H1 (cell line): ENCODE data around the gene MIOX. TPM values are rescaled to one million over a fixed set of nuclear protein-coding genes. Genes with fewer than 3 reads are reported as not detected.

Source experiments
- CTCF ChIA-PET: fragments of 300-600 bp; sonication (Branson Sonifier 250); formaldehyde crosslinking; loops from one replicate; lab custom pipeline; 2021; ENCODE audit not compliant: partially characterized antibody; lab: Charles Lee
- POLR2A ChIA-PET: fragments of 300-600 bp; sonication (Branson Sonifier 250); formaldehyde crosslinking; loops from one replicate; lab custom pipeline; 2021; ENCODE audit warnings: inconsistent platforms; ENCODE audit not compliant: partially characterized antibody; lab: Charles Lee
- DNase-seq, 2 experiments: peaks; one replicate each; pipeline versions ENCODE4 v3.0.0 to v3.0.0-alpha.2; 2010 to 2022; ENCODE audit warnings: low spot score in 2 of 2, low read depth in 1 of 2, mixed read lengths in 1 of 2
- FAIRE-seq: peaks from 2 replicates; lab custom pipeline; 2011; peaks lifted over from hg19 to GRCh38; lab: Jason Lieb, UNC
- H2AFZ ChIP-seq: 2 replicates; pipeline ENCODE4 v1.8.1; 2012; ENCODE audit warnings: low read length, inconsistent platforms
- H2AK5ac ChIP-seq: 2 replicates; pipeline ENCODE4 v1.6.1; 2013; ENCODE audit warnings: low read depth, low read length
- H2BK120ac ChIP-seq: replicated peaks from 2 replicates; pipeline ENCODE3; 2013; ENCODE audit warnings: low read depth, low read length, inconsistent platforms
- H2BK12ac ChIP-seq: 2 replicates; pipeline ENCODE4 v1.6.1; 2013; ENCODE audit warnings: low read depth, low read length
- H2BK15ac ChIP-seq: 2 replicates; pipeline ENCODE4 v1.6.1; 2013; ENCODE audit warnings: low read length
- H2BK20ac ChIP-seq: 2 replicates; pipeline ENCODE4 v1.6.1; 2013; ENCODE audit warnings: low read length
- H2BK5ac ChIP-seq: 2 replicates; pipeline ENCODE4 v1.6.1; 2013; ENCODE audit warnings: low read depth, low read length
- H3K14ac ChIP-seq: 2 replicates; pipeline ENCODE4 v1.6.1; 2013; ENCODE audit warnings: inconsistent platforms; ENCODE audit not compliant: insufficient read length
- H3K18ac ChIP-seq: 2 replicates; pipeline ENCODE4 v1.6.1; 2013; ENCODE audit warnings: low read length; ENCODE audit errors: extremely low read depth
- H3K23ac ChIP-seq: 2 replicates; pipeline ENCODE4 v1.6.1; 2013; ENCODE audit warnings: inconsistent platforms; ENCODE audit not compliant: insufficient read length
- H3K23me2 ChIP-seq: 2 replicates; pipeline ENCODE4 v1.6.1; 2013; ENCODE audit warnings: low read depth, low read length
- H3K27ac ChIP-seq: 2 replicates; pipeline ENCODE4 v1.6.1; 2011; ENCODE audit warnings: low read depth, low read length, inconsistent platforms
- H3K27me3 ChIP-seq, 4 experiments: replicated peaks in 1 of 4; 1 replicate in 1 of 4; 2 replicates in 3 of 4; pipeline versions ENCODE4 v1.6.1 to v1.8.1; 2011 to 2013; ENCODE audit warnings: low read length in 3 of 4, mild to moderate bottlenecking in 3 of 4, inconsistent platforms in 2 of 4, mixed read lengths in 2 of 4, moderate library complexity in 1 of 4; ENCODE audit not compliant: control insufficient read depth in 3 of 4, insufficient read depth in 3 of 4; ENCODE audit errors: extremely low read depth in 1 of 4
- H3K36me3 ChIP-seq, 4 experiments: 2 replicates each; pipeline versions ENCODE4 v1.6.1 to v1.8.1; 2011 to 2013; ENCODE audit warnings: mild to moderate bottlenecking in 4 of 4, low read length in 3 of 4, moderate library complexity in 2 of 4, control low read depth in 1 of 4, inconsistent platforms in 1 of 4; ENCODE audit not compliant: insufficient read depth in 4 of 4, control insufficient read depth in 2 of 4
- H3K4ac ChIP-seq: replicated peaks from 2 replicates; pipeline ENCODE3; 2013; ENCODE audit warnings: low read length, low read depth, mixed read lengths, inconsistent platforms; ENCODE audit not compliant: insufficient read length
- H3K4me1 ChIP-seq, 4 experiments: replicated peaks in 1 of 4; 1 replicate in 1 of 4; 2 replicates in 3 of 4; pipeline versions ENCODE4 v1.6.1 to v1.8.1; 2011 to 2013; ENCODE audit warnings: low read length in 3 of 4, inconsistent platforms in 2 of 4, mixed read lengths in 1 of 4; ENCODE audit not compliant: insufficient read depth in 4 of 4, control insufficient read depth in 3 of 4
- H3K4me2 ChIP-seq, 2 experiments: 2 replicates each; pipeline versions ENCODE4 v1.6.1 to v1.8.1; 2011 to 2013; ENCODE audit warnings: low read depth in 2 of 2, low read length in 2 of 2, control low read depth in 1 of 2, inconsistent platforms in 1 of 2, mild to moderate bottlenecking in 1 of 2; ENCODE audit not compliant: insufficient read depth in 1 of 2
- H3K4me3 ChIP-seq, 4 experiments: fragments of 200-600, 300-600 bp in 1 of 4; sonication (generic), shearing (Covaris generic), sonication (Bioruptor Twin) in 1 of 4; 2 replicates each; pipeline versions ENCODE4 v1.5.1 to v1.8.1; 2011 to 2016; ENCODE audit warnings: low read length in 4 of 4, low read depth in 3 of 4, control low read depth in 2 of 4, inconsistent platforms in 2 of 4, mild to moderate bottlenecking in 2 of 4, mixed read lengths in 1 of 4, moderate library complexity in 1 of 4; ENCODE audit not compliant: insufficient read depth in 2 of 4; ENCODE audit errors: extremely low read depth in 1 of 4
- H3K56ac ChIP-seq: replicated peaks from 2 replicates; pipeline ENCODE3; 2013; ENCODE audit warnings: low read depth, mild to moderate bottlenecking, mixed read lengths, low read length, inconsistent platforms; ENCODE audit not compliant: insufficient read length
- H3K79me1 ChIP-seq: 2 replicates; pipeline ENCODE4 v1.6.1; 2013; ENCODE audit warnings: low read depth, low read length, control low read depth
- H3K79me2 ChIP-seq, 2 experiments: 2 replicates each; pipeline versions ENCODE4 v1.6.1 to v1.8.1; 2012 to 2013; ENCODE audit warnings: low read length in 2 of 2, mild to moderate bottlenecking in 2 of 2, inconsistent platforms in 1 of 2; ENCODE audit not compliant: insufficient read depth in 2 of 2, control insufficient read depth in 1 of 2
- H3K9ac ChIP-seq, 4 experiments: replicated peaks in 1 of 4; 1 replicate in 1 of 4; 2 replicates in 3 of 4; pipeline versions ENCODE4 v1.6.1 to v1.8.1; 2011 to 2013; ENCODE audit warnings: low read depth in 3 of 4, low read length in 3 of 4, control low read depth in 2 of 4, mild to moderate bottlenecking in 2 of 4, moderate library complexity in 2 of 4, inconsistent platforms in 1 of 4; ENCODE audit errors: extremely low read depth in 1 of 4
- H3K9me3 ChIP-seq, 2 experiments: 2 replicates each; pipeline versions ENCODE4 v1.6.1 to v1.8.1; 2012 to 2013; ENCODE audit warnings: mild to moderate bottlenecking in 2 of 2, moderate library complexity in 2 of 2, control low read depth in 1 of 2, inconsistent platforms in 1 of 2, low read depth in 1 of 2, low read length in 1 of 2, mixed read lengths in 1 of 2; ENCODE audit not compliant: insufficient read depth in 2 of 2
- H4K20me1 ChIP-seq, 2 experiments: replicated peaks in 1 of 2; 2 replicates each; pipeline versions ENCODE3 to v1.8.1; 2011 to 2013; ENCODE audit warnings: inconsistent platforms in 2 of 2, low read length in 2 of 2, mild to moderate bottlenecking in 1 of 2; ENCODE audit not compliant: insufficient read depth in 2 of 2, control insufficient read depth in 1 of 2
- H4K5ac ChIP-seq: 2 replicates; pipeline ENCODE4 v1.6.1; 2013; ENCODE audit warnings: low read length, low read depth, mixed read lengths, inconsistent platforms; ENCODE audit not compliant: insufficient read length
- H4K8ac ChIP-seq: 2 replicates; pipeline ENCODE4 v1.8.0; 2013; ENCODE audit warnings: mild to moderate bottlenecking, moderate library complexity, low read length, inconsistent platforms; ENCODE audit not compliant: insufficient read depth; ENCODE audit errors: extremely low read depth
- H4K91ac ChIP-seq: replicated peaks from 2 replicates; pipeline ENCODE3; 2013; ENCODE audit warnings: low read length, mixed read lengths, inconsistent platforms; ENCODE audit not compliant: insufficient read length
- PHF8 ChIP-seq: fragments of 200-600 bp; sonication (generic); conservative IDR thresholded peaks from 2 replicates; pipeline ENCODE4 v1.7.1; 2012; ENCODE audit warnings: low read depth, mild to moderate bottlenecking, inconsistent platforms, low read length, moderate library complexity
- TEAD4 ChIP-seq: IDR thresholded peaks from 2 replicates; pipeline ENCODE4 v1.6.1; 2012; ENCODE audit warnings: low read depth, low read length, inconsistent platforms, mixed read lengths
- WGBS, 2 experiments: shearing (Covaris generic) in 1 of 2; methylation state at CpG; one replicate each; pipeline versions ENCODE4 v1.1.6 to v1.1.7; 2013 to 2015; ENCODE audit warnings: low lambda C conversion rate in 2 of 2, mixed read lengths in 2 of 2, inconsistent platforms in 1 of 2, low coverage in 1 of 2, missing lambda C conversion rate in 1 of 2; ENCODE audit not compliant: insufficient replicate concordance in 2 of 2, insufficient coverage in 1 of 2, insufficient read length in 1 of 2; ENCODE audit errors: extremely low coverage in 1 of 2, missing lambda C conversion rate in 1 of 2; 5-methylcytosine and 5-hydroxymethylcytosine counted together
- polyA plus RNA-seq, 7 experiments: library from polyadenylated mRNA; depleted of rRNA in 3 of 7; stranded (reverse) in 5 of 7; unstranded in 2 of 7; fragments of >200 nt in 5 of 7; fragments of 200-250 nt in 2 of 7; gene quantifications; 1 replicate in 5 of 7; 2 replicates in 1 of 7; 4 replicates in 1 of 7; pipeline versions ENCODE4 v1.2.1 to v1.2.3, GENCODE V29; 2011 to 2013; ENCODE audit warnings: missing spikeins in 2 of 7, mixed read lengths in 2 of 7
- total RNA-seq: library from RNA; stranded (reverse); fragmentation: NEBNext Ultra II Directional; extraction: Animal tissue kit (Norgen Biotek cat#: 25700); gene quantifications from 2 replicates; pipeline ENCODE4 v1.2.1, GENCODE V29; 2021
- TF ChIP-seq, protein P1 (sequence below): IDR thresholded peaks from 2 replicates; pipeline ENCODE4 v1.6.1; 2012; ENCODE audit warnings: inconsistent platforms

Gene MIOX
- total and polyA plus RNA-seq, 2 of the 8 experiments (the other 6 are each of a cell fraction or from before 2014, with no cell fraction given): 0.30 to 0.32 TPM

DNA sequence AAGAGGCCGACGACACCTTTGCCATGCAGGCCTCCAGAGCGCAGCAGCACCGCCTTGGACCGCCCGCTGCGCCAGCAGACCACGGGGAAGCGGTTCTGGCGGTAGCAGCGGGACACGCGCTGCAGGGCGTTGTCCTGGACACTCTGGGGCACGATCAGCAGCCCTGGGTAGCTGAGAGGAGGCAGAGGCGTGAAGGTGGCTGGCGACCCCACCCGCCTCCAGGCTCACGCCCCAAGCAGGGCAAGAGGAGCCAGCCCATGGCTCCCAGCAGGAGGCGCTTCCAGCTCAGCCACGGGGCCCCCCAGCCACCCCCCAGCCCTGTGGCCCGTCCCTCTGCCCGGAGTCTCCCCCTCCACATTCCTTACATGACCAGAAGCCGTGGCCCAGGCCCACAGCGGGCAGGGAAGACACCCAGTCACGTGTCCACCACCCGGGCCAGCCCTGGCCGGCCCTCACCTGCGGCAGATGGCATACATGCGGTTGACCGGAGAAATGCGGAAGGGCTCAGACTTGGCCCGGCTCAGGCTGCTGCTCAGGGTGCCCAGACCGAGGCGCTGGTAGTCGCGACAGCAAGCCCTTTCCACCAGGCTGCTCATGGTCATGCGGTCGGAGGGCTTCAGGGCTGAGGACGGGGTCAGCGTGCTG, 27.0 kb upstream of the MIOX start:
- no peak overlapping the region for H3K27ac ChIP-seq
- no peaks in the 10 kb centered on the region for H3K4me1 ChIP-seq
- H4K91ac ChIP-seq: no peak overlapping the region
- no peak overlapping the region for H2BK120ac ChIP-seq
- H3K18ac ChIP-seq: no peak overlapping the region
- no peak overlapping the region for H2BK12ac ChIP-seq
- POLR2A ChIA-PET: interaction anchor here (0.9 to 1.7 kb wide), 3 partner anchors 18 to 22 kb away, joined by 3 to 5 read pairs (median 3); partner anchors contain the start of gene ADM2
- no peak overlapping the region for H2AK5ac ChIP-seq
- no peak overlapping the region for H4K8ac ChIP-seq
- no peaks in the 10 kb centered on the region for H3K23me2 ChIP-seq
- H3K14ac ChIP-seq: no peak overlapping the region
- H2BK20ac ChIP-seq: no peak overlapping the region
- no peak overlapping the region for H4K5ac ChIP-seq
- FAIRE-seq (no peak), DNase-seq (no peak)
- no peak overlapping the region for H3K4ac ChIP-seq
- no peak overlapping the region for H3K23ac ChIP-seq
- H3K4me3 ChIP-seq: no peak overlapping the region
- H3K4me2 ChIP-seq: no peak overlapping the region
- WGBS, 2 experiments: 96% methylated on average over 29 of the region's 41 CpGs; no CpG with 5 or more reads in 1 of the 2 experiments
- CTCF ChIA-PET: interaction anchor here (0.9 to 6.0 kb wide), 3 partner anchors 10 to 38 kb away, joined by 3 to 60 read pairs (median 6); no protein-coding TSS in a partner anchor
- no peak overlapping the region for H2BK5ac ChIP-seq
- H3K9me3 ChIP-seq: no peaks in the 10 kb centered on the region
- no peak overlapping the region for H3K56ac ChIP-seq
- H3K36me3 ChIP-seq: peaks cover 16 to 78% (median 43%) of the 10 kb centered on the region in 4 experiments
- no peak overlapping the region for H3K9ac ChIP-seq
- H2AFZ ChIP-seq: no peak overlapping the region
- H3K79me1 ChIP-seq: no peaks in the 10 kb centered on the region
- H2BK15ac ChIP-seq: no peak overlapping the region
- H3K27me3 ChIP-seq: no peaks in the 10 kb centered on the region; a peak in 1 of 7 replicates
- peaks cover 18 to 19% of the 10 kb centered on the region in 2 experiments for H4K20me1 ChIP-seq
- no peaks in the 10 kb centered on the region for H3K79me2 ChIP-seq
- no peak for TF ChIP-seq TEAD4
- no peak for TF ChIP-seq PHF8
- TF ChIP-seq, protein P1, sequence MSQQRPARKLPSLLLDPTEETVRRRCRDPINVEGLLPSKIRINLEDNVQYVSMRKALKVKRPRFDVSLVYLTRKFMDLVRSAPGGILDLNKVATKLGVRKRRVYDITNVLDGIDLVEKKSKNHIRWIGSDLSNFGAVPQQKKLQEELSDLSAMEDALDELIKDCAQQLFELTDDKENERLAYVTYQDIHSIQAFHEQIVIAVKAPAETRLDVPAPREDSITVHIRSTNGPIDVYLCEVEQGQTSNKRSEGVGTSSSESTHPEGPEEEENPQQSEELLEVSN: no peak
